ENCODE measurements around the gene VKORC1.
"Not testable (repeated sequence)": the region's sequence is repeated elsewhere in the genome, so short reads cannot be mapped to it uniquely, and the experiment has no call there.

Gene VKORC1

GRCh38 chr16:31094424-31095120 is at the start of gene VKORC1:
TSS of gene VKORC1 (minus strand) at chr16:31094797. CDS start at chr16:31094729, 68 bp downstream.
- peak within 1 kb of the TSS; percentile 78 for H3K27ac ChIP-seq
- TF ChIP-seq FOXP2 (optimal IDR thresholded peaks at IDR 0.05; ENCODE audit: control extremely low read depth, extremely low read length, insufficient read depth) (no peak), POLR2AphosphoS5 (IDR thresholded peaks at IDR 0.05; ENCODE audit: borderline replicate concordance, low read depth, low read length) (peak; percentile 84)
- H3K9ac ChIP-seq (ENCODE audit: insufficient read length): peak within 1 kb of the TSS; percentile 89

DNA sequence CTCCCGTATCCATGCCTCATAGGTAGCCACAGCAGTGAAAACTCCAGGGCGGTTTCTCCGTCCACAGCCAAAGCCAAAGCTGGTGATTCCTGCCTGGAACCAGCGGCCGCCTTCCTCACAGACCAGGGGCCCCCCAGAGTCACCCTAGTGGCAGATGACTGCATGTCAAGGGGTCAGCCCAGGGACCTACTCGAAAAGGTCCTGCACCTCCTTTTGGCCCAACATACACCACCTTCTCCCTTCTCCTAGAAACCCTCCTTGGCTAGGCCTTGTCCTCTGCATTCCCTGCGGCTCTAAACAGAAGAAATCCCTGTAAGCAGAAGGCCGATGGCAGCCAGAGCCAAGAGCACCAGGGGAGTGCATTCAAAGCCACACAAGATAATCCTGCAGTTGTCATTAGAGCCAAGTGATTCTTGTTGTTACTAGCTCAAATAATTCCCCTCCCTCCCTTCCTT is 49.1 kb upstream of the VKORC1 start:
- H3K9ac ChIP-seq (ENCODE audit: insufficient read length): no peak overlapping the region
- TF ChIP-seq POLR2AphosphoS5 (IDR thresholded peaks at IDR 0.05; ENCODE audit: borderline replicate concordance, low read depth, low read length) (no peak), EZH2 (IDR thresholded peaks at IDR 0.05) (no peak), FOXP2 (optimal IDR thresholded peaks at IDR 0.05; ENCODE audit: control extremely low read depth, extremely low read length, insufficient read depth) (no peak)
- no peaks in the 10 kb centered on the region for H3K9me3 ChIP-seq (ENCODE audit: low read depth, low read length)
- H3K27ac ChIP-seq: no peak overlapping the region
- no peaks in the 10 kb centered on the region for H3K36me3 ChIP-seq (ENCODE audit: insufficient read depth, low read length)
- H3K4me3 ChIP-seq: no peak overlapping the region
- no peak for DNase-seq (ENCODE audit: low read depth, low spot score)

More at GRCh38 chr16:31094424-31095120, at the start of gene VKORC1:
- Histone ChIP-seq H3K36me3 (ENCODE audit: insufficient read depth, low read length) (peaks cover 12% of the 10 kb centered on the region; the same call in 1 of the 2 replicates), H3K4me3 (peak within 1 kb of the TSS; percentile 93), H3K9me3 (ENCODE audit: low read depth, low read length) (no peaks in the 10 kb centered on the region)
- peak; percentile 76 for DNase-seq (ENCODE audit: low read depth, low spot score)

GRCh38 chr16:31143011-31143693 is 48.6 kb upstream of the VKORC1 start:
- peak overlapping the region; percentile 75; the same call in 1 of the 2 replicates for H3K4me3 ChIP-seq
- H3K9ac ChIP-seq (ENCODE audit: insufficient read length): peak overlapping the region; percentile 76
- no peak for TF ChIP-seq FOXP2 (optimal IDR thresholded peaks at IDR 0.05; ENCODE audit: control extremely low read depth, extremely low read length, insufficient read depth)
- TF ChIP-seq POLR2AphosphoS5 (IDR thresholded peaks at IDR 0.05; ENCODE audit: borderline replicate concordance, low read depth, low read length): no peak
- no peak for TF ChIP-seq EZH2 (IDR thresholded peaks at IDR 0.05)
- DNase-seq (ENCODE audit: low read depth, low spot score): no peak
- no peaks in the 10 kb centered on the region for H3K9me3 ChIP-seq (ENCODE audit: low read depth, low read length)
- no peak overlapping the region for H3K27ac ChIP-seq
- no peaks in the 10 kb centered on the region for H3K36me3 ChIP-seq (ENCODE audit: insufficient read depth, low read length)

- H3K27ac ChIP-seq: peak overlapping the region; percentile 85
- peak overlapping the region; percentile 76 for H3K9ac ChIP-seq (ENCODE audit: insufficient read length)
- DNase-seq (ENCODE audit: low read depth, low spot score): peak; percentile 90
- no peak for TF ChIP-seq EZH2 (IDR thresholded peaks at IDR 0.05)
- TF ChIP-seq FOXP2 (optimal IDR thresholded peaks at IDR 0.05; ENCODE audit: control extremely low read depth, extremely low read length, insufficient read depth): peak; percentile 46
- TF ChIP-seq POLR2AphosphoS5 (IDR thresholded peaks at IDR 0.05; ENCODE audit: borderline replicate concordance, low read depth, low read length): peak; percentile 72
- H3K9me3 ChIP-seq (ENCODE audit: low read depth, low read length): no peaks in the 10 kb centered on the region
- peak overlapping the region; percentile 80 for H3K4me3 ChIP-seq
- no peaks in the 10 kb centered on the region for H3K36me3 ChIP-seq (ENCODE audit: insufficient read depth, low read length)
Observed at GRCh38 chr16:31142109-31143010, 47.8 kb upstream of the VKORC1 start.

DNA sequence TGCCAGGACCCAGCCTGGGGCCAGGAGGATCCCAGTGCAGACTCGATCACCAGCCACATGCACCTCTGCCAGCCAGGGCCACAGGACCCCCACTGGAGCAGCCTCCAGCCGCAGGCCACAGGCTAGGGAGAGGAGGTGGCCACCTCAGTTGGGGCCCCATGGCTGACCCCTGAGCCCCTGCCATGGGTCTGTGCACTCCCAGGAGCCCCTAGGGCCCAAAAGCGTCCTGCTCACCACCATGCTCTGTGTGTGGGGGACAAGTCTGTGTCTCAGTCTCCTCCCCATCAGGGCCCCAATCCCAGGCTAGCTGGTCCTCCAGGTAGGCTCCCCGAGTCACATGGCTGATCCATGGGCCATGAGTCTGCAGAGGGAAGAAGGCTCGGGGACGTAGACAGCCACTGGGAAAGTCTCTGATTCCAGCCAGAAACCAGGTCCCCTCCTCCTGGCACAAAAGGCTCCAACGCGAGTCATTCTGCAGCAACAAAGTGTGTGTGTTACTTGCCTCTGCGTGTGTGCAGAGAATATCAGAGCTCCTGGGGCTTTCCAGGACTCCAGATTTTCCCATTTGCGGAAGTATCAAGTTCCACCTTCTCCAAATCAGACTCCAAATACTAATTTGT is 47.0 kb upstream of the VKORC1 start:
- TF ChIP-seq FOXP2 (optimal IDR thresholded peaks at IDR 0.05; ENCODE audit: control extremely low read depth, extremely low read length, insufficient read depth) (no peak), EZH2 (IDR thresholded peaks at IDR 0.05) (no peak), POLR2AphosphoS5 (IDR thresholded peaks at IDR 0.05; ENCODE audit: borderline replicate concordance, low read depth, low read length) (no peak)
- Histone ChIP-seq H3K27ac (peak overlapping the region; percentile 85), H3K9me3 (ENCODE audit: low read depth, low read length) (no peaks in the 10 kb centered on the region), H3K9ac (ENCODE audit: insufficient read length) (peak overlapping the region; percentile 75), H3K4me3 (peak overlapping the region; percentile 80), H3K36me3 (ENCODE audit: insufficient read depth, low read length) (no peaks in the 10 kb centered on the region)
- DNase-seq (ENCODE audit: low read depth, low spot score): no peak

- Histone ChIP-seq H3K27ac (peak overlapping the region; percentile 85; the same call in 1 of the 2 replicates), H3K9ac (ENCODE audit: insufficient read length) (peak overlapping the region; percentile 75), H3K4me3 (peak overlapping the region; percentile 80)
- H3K36me3 ChIP-seq (ENCODE audit: insufficient read depth, low read length); DNase-seq (ENCODE audit: low read depth, low spot score); H3K9me3 ChIP-seq (ENCODE audit: low read depth, low read length): not testable (repeated sequence)
Observed at GRCh38 chr16:31141071-31141469, 46.5 kb upstream of the VKORC1 start.

DNA sequence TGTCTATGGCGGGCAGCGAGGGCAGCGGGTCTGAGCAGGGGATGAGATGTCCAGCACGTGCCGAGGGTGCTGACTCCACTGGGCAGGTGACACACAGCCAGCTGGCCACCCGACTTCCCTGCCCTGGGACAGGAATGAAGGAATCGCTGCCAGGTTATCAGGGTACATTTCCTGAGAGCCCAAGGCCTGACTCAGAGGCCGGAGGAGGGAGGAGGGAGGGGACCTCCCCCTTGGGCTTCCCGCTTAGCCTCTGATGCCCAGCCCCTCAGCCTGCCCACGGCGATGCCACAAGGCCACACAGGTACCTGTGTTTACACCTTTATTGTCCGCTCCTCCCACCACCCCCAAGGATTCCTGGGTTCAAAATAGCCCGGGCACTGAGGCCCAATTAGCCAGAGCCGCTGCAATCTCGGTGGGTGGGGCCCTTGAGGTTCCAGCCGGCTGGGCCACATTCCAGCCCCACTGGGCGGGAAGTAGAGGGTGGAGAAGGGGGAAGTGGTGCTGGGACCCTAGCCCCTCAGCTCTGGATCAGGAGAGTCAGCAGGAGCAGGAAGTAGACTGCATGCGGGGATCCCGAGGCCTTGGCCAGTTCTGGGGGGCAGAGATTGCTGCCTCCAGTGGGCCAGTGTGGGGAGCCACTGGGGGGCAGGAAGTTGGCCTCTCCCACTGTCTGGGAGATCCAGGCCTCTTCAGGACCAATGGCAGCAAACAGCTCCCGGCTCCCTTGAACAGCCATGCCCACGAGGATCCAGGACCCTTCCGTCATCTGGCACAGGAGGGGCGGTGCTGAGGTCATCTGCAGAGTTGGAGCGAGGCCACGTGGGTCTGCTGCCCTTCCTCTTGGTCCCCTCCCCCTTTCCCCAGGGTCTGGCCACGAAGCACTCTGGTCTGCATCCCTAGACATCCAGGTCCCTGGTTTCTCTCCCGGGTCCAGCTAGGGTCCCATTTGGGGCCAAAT is 44.3 kb upstream of the VKORC1 start:
- no peak overlapping the region for H3K27ac ChIP-seq
- no peaks in the 10 kb centered on the region for H3K36me3 ChIP-seq (ENCODE audit: insufficient read depth, low read length)
- no peaks in the 10 kb centered on the region for H3K9me3 ChIP-seq (ENCODE audit: low read depth, low read length)
- TF ChIP-seq POLR2AphosphoS5 (IDR thresholded peaks at IDR 0.05; ENCODE audit: borderline replicate concordance, low read depth, low read length): no peak
- TF ChIP-seq FOXP2 (optimal IDR thresholded peaks at IDR 0.05; ENCODE audit: control extremely low read depth, extremely low read length, insufficient read depth): no peak
- TF ChIP-seq EZH2 (IDR thresholded peaks at IDR 0.05): no peak
- no peak overlapping the region for H3K9ac ChIP-seq (ENCODE audit: insufficient read length)
- H3K4me3 ChIP-seq: no peak overlapping the region
- no peak for DNase-seq (ENCODE audit: low read depth, low spot score)

- H3K9ac ChIP-seq (ENCODE audit: insufficient read length); DNase-seq (ENCODE audit: low read depth, low spot score); H3K36me3 ChIP-seq (ENCODE audit: insufficient read depth, low read length); H3K9me3 ChIP-seq (ENCODE audit: low read depth, low read length); H3K27ac ChIP-seq; H3K4me3 ChIP-seq: not testable (repeated sequence)
Observed at GRCh38 chr16:31136822-31137499, 42.4 kb upstream of the VKORC1 start.

Data from SK-N-MC (cell line).